K562 (cell line): ENCODE data around the gene PRMT3. TPM values are rescaled to one million over a fixed set of nuclear protein-coding genes. Genes with fewer than 3 reads are reported as not detected.

ENCODE experiments used
- AFF1 ChIP-seq, 2 experiments: fragments of 450-650 bp; IDR thresholded peaks; 2 replicates each; pipeline ENCODE4 v1.6.1; 2018; ENCODE audit warnings: mild to moderate bottlenecking in 2 of 2, low read depth in 1 of 2; ENCODE audit not compliant: partially characterized antibody in 2 of 2
- E2F3 ChIP-seq: fragments of 250-450 bp; sonication (Bioruptor Pico); IDR thresholded peaks from 2 replicates; pipeline ENCODE4 v1.4.0; 2020; ENCODE audit warnings: mild to moderate bottlenecking
- ETV1 ChIP-seq: fragments of 450-650 bp; conservative IDR thresholded peaks from 2 replicates; pipeline ENCODE4 v1.6.1; 2016; ENCODE audit warnings: missing genetic modification characterization, control low read depth, low read depth, missing compliant biosample characterization
- HMBOX1 ChIP-seq: sonication (generic); IDR thresholded peaks from 2 replicates; pipeline ENCODE4 v1.6.1; 2016
- KLF13 ChIP-seq: fragments of 450-650 bp; IDR thresholded peaks from 2 replicates; pipeline ENCODE4 v1.6.1; 2016; ENCODE audit warnings: missing genetic modification characterization, low read depth, mild to moderate bottlenecking, missing compliant biosample characterization, moderate library complexity, borderline replicate concordance
- LCOR ChIP-seq: sonication (generic); formaldehyde crosslinking; IDR thresholded peaks from 2 replicates; pipeline ENCODE4 v1.8.0; 2022; ENCODE audit warnings: mild to moderate bottlenecking, missing genetic modification reagents
- POLR2AphosphoS2 ChIP-seq: IDR thresholded peaks from 2 replicates; pipeline ENCODE4 v1.6.1; 2012; ENCODE audit warnings: low read length, improper control_type of control experiment
- SRSF1 ChIP-seq: fragments of 200-400 bp; formaldehyde crosslinking; IDR thresholded peaks from 2 replicates; pipeline ENCODE4 v1.6.1; 2017; ENCODE audit warnings: mild to moderate bottlenecking, low read depth, low read length, moderate library complexity
- STAG1 ChIP-seq: sonication (generic); formaldehyde crosslinking; IDR thresholded peaks from 2 replicates; pipeline ENCODE4 v1.5.0; 2020; ENCODE audit warnings: missing genetic modification reagents, borderline replicate concordance
- ZNF398 ChIP-seq: fragments of 250-450 bp; sonication (Bioruptor Pico); IDR thresholded peaks from 2 replicates; pipeline ENCODE4 v1.8.0; 2021; ENCODE audit warnings: moderate library complexity, mild to moderate bottlenecking, inconsistent platforms
- ZNF785 ChIP-seq: fragments of 250-450 bp; sonication (Bioruptor Pico); IDR thresholded peaks from 2 replicates; pipeline ENCODE4 v1.4.0; 2020; ENCODE audit warnings: mild to moderate bottlenecking
- polyA plus RNA-seq, 8 experiments: library from polyadenylated mRNA; depleted of rRNA in 4 of 8; stranded (reverse) in 5 of 8; unstranded in 3 of 8; fragments of >200 nt; fragmentation: Nextera tagmentation in 2 of 8; fragmentation: Illumina TruSeq in 1 of 8; extraction: Ambion mirVana in 2 of 8; extraction: Trizol in 1 of 8; gene quantifications; 2 replicates each; pipeline versions ENCODE4 v1.2.1 to v1.2.3, GENCODE V29; 2011 to 2014; ENCODE audit warnings: inconsistent platforms in 1 of 8, missing spikeins in 1 of 8
- total RNA-seq, 7 experiments: library from RNA; depleted of rRNA in 6 of 7; stranded (reverse); fragments of >200 nt in 6 of 7; fragmentation: Illumina TruSeq in 2 of 7; extraction: Trizol in 2 of 7; gene quantifications; 2 replicates each; pipeline versions ENCODE4 v1.2.1 to v1.2.3, GENCODE V29; 2011 to 2021; ENCODE audit warnings: low replicate concordance in 1 of 7
- TF ChIP-seq, protein P1 (sequence below): fragments of 250-450 bp; sonication (Bioruptor Pico); IDR thresholded peaks from 2 replicates; pipeline ENCODE4 v1.8.0; 2022; ENCODE audit warnings: moderate library complexity, mild to moderate bottlenecking, inconsistent platforms

The PRMT3 gene
- total and polyA plus RNA-seq, 9 of the 15 experiments (the other 6 are each of a cell fraction or from before 2014, with no cell fraction given), result 24.0 to 62.1 (median 44.7) TPM

DNA sequence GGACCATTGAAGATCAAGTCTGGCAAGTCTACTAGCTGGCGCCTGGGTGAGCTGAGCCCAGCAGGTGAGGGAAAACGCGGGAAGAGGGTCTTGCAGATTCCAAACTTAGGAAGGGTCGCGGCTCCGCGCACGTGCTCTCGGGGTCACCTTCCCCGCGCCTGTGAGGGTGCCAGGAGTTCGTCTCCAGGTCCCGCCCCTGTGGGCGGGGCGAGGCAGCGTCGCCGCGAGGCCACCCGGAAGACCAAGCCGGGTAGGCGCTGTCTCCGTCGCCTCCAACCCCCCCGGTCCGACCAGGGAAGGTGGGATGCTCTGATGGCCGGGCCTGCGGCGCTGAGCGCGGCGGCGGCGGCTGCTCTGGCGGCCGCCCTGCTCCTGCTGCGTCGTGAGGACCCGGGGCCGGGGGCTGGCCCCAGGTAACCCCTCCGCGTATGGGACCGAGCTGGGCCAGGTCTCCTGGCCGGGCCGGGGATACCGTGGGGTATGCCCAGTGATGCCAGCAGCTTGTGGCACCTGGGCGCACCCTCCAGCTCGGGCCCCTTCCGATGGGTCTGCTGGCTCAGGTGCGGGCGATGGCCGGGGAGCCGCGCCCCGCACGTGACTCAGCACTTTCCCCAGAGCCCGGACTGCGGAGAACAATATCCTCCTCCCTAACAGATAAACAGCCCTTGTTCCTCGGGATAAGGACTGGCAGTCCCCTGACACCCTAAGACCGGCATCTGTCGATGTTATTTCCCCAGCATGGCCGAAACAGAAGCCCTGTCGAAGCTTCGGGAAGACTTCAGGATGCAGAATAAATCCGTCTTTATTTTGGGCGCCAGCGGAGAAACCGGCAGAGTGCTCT lies 23.8 kb upstream of the PRMT3 start, which contains the start of gene HTATIP2 (continued):
- peak in 1 of 2 experiments; percentile 42 for TF ChIP-seq AFF1 (IDR thresholded peaks at IDR 0.05; ENCODE audit: low read depth in 1 of 2, partially characterized antibody in 2 of 2)
- no peak for TF ChIP-seq ZNF398 (CRISPR knock-in tag)
- no peak for TF ChIP-seq HMBOX1
- TF ChIP-seq, protein P1, sequence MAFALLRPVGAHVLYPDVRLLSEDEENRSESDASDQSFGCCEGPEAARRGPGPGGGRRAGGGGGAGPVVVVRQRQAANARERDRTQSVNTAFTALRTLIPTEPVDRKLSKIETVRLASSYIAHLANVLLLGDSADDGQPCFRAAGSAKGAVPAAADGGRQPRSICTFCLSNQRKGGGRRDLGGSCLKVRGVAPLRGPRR (CRISPR knock-in tag), result no peak
- no peak for TF ChIP-seq ZNF785 (CRISPR knock-in tag)
- TF ChIP-seq STAG1 (CRISPR knock-in tag), result no peak
- TF ChIP-seq SRSF1, result no peak
- TF ChIP-seq ETV1 (tag), result no peak
- TF ChIP-seq E2F3 (CRISPR knock-in tag), result no peak
- TF ChIP-seq LCOR (CRISPR knock-in tag), result no peak
- TF ChIP-seq KLF13, result no peak
- no peak for TF ChIP-seq POLR2AphosphoS2
